KOPT-K1 (cell line): ENCODE results near the gene OXT.
"Not testable (repeated sequence)": the region's sequence is repeated elsewhere in the genome, so short reads cannot be mapped to it uniquely, and the experiment has no call there.

Experiments used
- H3K27ac ChIP-seq: fragments of 200-600 bp; sonication (generic); 2 replicates; pipeline ENCODE4 v1.5.1; 2016; ENCODE audit warnings: antibody characterized with exemption, mild to moderate bottlenecking, low read depth, low read length; ENCODE audit not compliant: poor library complexity, severe bottlenecking
- H3K36me3 ChIP-seq: fragments of 200-600 bp; sonication (generic); 2 replicates; pipeline ENCODE4 v1.5.1; 2017; ENCODE audit warnings: antibody characterized with exemption, mild to moderate bottlenecking, low read length, moderate library complexity; ENCODE audit not compliant: insufficient read depth
- H3K9me3 ChIP-seq: fragments of 200-600 bp; sonication (generic); 2 replicates; pipeline ENCODE4 v1.5.1; 2017; ENCODE audit warnings: antibody characterized with exemption, low read length, mild to moderate bottlenecking; ENCODE audit not compliant: insufficient read depth, poor library complexity, severe bottlenecking

Gene OXT

GRCh38 chr20:3072530-3073250 is 1.3 kb downstream of the OXT start:
- Histone ChIP-seq H3K9me3 (no peaks in the 10 kb centered on the region), H3K36me3 (no peaks in the 10 kb centered on the region), H3K27ac (no peak overlapping the region)

DNA sequence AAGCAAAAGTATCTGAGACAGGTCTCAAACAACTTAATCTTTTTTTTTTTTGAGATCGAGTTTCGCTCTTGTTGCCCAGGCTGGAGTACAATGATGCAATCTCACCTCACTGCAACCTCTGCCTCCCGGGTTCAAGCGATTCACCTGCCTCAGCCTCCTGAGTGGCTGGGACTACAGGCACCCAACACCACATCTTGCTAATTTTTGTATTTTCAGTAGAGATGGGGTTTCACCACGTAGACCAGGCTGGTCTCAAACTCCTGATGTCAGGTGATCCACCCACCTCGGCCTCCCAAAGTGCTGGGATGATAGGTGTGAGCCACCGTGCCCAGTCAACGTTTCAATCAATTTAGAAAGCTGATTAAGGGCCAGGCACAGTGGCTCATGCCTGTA is 1.8 kb downstream of the OXT start:
- not testable (repeated sequence) for H3K36me3 ChIP-seq, H3K9me3 ChIP-seq, H3K27ac ChIP-seq

- Histone ChIP-seq H3K27ac (no peak overlapping the region), H3K9me3 (no peaks in the 10 kb centered on the region), H3K36me3 (no peaks in the 10 kb centered on the region)
Measured at GRCh38 chr20:3074812-3075211, 3.4 kb downstream of the OXT start.

GRCh38 chr20:3075315-3075714 is 3.9 kb downstream of the OXT start:
- not testable (repeated sequence) for H3K9me3 ChIP-seq, H3K27ac ChIP-seq, H3K36me3 ChIP-seq

DNA sequence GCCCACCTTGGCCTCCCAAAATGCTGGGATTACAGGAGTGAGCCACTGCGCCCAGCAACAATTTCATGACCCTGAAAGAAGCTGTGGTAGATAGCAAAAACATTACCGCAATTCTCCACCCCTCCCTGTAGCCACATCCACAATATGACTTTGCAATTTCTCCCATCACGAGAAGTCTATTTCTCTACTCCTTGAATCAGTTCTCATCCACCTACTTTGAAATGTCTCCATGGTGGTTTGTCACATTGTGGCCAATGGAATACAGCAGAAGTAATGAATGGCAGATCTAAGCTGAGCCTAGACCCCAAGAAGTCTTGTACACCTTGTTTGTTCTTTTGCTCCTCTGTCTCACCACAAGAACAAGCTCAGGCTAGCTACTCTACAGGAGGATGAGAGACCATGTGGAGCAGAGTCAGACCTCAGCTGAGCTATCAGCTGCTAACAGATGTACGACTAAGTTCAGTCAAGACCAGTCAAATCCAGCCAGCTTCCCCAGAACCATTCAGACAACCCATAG is 6.3 kb downstream of the OXT start:
- H3K9me3 ChIP-seq, result no peaks in the 10 kb centered on the region
- H3K27ac ChIP-seq, result no peak overlapping the region
- H3K36me3 ChIP-seq, result no peaks in the 10 kb centered on the region

DNA sequence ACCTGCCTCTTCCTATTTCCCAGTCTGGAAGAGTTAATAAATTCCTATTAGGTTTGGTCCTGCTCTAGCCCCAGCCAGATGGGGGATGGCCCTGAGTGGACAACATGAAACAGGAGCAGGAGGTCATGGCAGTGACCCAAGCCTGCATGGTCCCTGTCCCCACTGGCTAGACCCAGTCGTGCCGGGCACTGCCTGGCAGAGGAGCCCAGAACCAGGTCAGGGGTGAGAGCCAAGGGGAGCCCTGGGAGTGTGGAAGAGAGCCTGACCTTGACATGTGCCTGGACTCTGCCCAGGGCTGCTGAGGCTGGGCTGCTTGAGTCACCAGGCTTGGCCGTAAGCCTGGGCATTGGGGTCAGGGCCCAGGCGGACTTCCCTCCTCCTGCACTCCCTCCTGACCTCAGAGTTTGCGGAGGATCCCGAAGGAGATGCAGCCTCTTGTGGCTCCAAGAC is 9.5 kb downstream of the OXT start:
- Histone ChIP-seq H3K27ac (no peak overlapping the region), H3K9me3 (no peaks in the 10 kb centered on the region), H3K36me3 (no peaks in the 10 kb centered on the region)

DNA sequence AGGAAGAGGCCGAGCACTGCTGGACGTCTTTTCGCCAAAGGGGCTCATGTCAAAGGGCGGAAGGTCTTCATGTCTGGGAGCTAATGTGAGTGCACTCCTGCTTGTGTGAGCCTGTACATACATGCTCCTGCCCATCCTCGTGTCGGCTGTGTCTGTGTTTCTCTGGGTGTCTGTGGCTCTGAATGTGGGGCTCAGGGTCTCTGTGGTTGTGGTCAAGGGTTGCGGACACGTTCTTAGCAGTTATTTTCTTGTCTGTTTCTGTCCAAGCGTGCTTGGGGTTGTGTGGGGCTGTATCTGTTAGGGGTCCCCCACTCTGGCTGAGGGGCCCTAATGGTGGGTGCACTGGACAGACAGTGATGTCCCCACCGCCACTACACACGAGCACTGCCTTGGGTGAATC is 10.2 kb downstream of the OXT start:
- Histone ChIP-seq H3K27ac (no peak overlapping the region), H3K9me3 (no peaks in the 10 kb centered on the region), H3K36me3 (no peaks in the 10 kb centered on the region)

DNA sequence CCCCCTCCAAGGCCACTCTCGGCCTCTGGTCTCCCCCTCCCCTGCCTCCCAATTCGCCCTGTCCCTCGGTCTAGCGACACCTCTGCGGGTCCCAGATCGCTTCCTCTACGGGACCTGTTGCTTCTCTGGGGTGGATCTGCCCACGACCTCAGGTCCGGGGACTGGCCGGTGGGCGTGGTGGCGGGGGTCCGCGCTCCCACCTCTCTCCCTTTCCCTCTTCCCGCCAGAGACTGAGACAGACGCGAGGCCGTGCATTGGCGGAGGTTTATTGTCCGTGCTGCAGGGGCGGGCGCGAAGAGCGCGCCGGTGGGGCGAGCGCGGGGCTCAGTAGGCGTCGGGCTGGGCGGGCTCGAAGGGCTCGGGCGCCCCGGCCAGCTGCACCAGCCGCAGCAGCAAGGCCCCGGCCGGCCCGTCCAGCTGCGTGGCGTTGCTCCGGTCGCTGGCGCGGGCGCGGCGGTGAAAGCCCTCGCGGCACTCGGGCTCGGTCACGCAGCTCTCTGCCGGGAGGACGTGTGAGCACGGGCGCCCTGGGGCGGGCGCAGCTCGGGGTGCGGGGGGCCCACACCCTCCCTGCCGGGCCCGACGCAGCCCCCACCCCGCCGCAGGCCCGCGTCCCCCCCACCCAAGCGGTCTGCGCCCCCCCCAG is 11.0 kb downstream of the OXT start:
- Histone ChIP-seq H3K27ac (no peak overlapping the region), H3K9me3 (no peaks in the 10 kb centered on the region), H3K36me3 (no peaks in the 10 kb centered on the region)

DNA sequence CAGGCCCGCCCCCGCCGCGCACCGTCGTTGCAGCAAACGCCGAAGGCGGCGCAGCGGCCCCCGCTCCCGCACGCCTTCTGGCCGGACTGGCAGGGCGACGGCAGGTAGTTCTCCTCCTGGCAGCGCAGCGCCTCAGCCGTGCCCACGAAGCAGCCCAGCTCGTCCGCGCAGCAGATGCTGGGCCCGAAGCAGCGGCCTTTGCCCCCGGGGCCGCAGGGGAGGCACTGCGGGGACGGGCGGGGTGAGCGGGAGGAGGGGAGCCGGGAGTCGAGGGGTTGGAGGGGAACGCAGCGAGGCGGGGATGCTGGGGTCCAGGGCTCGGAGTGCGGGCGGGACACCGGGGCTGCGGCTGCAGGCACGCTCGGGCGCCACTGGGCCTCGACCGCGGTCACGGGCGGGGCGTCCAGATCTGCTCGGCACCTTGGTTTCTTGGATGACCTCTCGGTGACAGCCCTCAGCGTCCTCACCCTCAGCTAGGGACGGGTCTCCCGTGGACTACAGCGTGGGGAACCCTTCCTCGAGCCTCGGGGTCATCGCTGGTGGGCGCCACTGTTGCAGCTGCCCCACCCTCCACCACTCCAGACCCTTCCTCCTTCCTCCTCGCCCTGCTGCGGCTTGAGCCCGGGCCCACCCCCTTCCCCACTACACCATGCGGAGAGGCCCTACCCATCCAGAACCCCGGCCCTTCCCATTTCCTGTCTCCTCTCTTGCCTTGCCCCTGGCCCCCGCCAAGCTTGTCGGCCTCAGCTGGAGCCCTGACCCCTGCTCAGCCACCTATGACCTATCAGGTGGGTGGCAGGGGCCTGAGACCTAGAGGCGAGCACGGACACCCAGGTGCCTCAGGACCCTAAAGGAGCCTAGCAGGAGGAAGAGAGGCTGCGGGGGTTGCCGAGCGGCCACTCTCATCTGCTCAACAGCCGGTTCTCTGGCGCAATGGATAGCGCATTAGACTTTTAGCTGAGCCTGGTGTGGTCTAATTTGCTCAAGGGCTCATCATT is 11.8 kb downstream of the OXT start:
- H3K36me3 ChIP-seq, result no peaks in the 10 kb centered on the region
- no peak overlapping the region for H3K27ac ChIP-seq
- H3K9me3 ChIP-seq, result no peaks in the 10 kb centered on the region

DNA sequence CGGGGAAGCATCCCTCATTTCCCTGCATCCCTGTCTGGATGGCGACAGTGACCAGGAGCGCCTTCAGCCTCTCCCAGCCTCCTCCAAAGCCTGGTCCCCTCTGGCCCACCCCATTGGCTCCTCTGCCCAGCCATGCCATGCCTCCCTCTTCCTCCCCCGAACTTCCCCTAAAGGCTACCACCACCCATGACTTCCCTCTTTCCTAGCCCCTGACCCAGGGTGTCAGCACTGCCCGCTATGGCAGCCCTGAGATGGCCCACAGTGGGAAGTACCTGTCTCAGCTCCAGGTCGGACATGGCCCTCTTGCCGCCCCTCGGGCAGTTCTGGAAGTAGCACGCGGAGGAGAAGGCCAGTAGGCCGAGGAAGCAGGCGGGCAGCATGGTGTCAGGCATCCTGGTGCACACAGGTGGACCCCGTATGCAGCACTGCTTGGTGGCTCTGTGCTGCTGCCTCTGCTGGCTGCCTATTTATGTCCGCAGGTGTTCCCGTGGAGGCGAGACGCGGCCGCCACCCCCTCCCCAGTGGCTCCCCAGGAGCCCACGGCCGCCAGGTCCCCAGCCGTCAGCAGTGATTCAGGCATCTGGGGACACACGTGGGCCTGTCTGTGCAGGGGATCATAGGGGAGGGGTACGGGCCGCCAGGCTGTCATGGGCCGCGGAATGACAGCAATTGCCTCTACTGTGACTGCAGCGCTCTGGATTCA is 13.0 kb downstream of the OXT start, which contains the start of gene AVP:
AVP (minus strand) TSS at position 442 of the 703 bp plus-strand sequence; CDS start at position 392, 50 bp downstream.
- H3K27ac ChIP-seq, result no peak within 1 kb of the TSS
- H3K36me3 ChIP-seq, result no peaks in the 10 kb centered on the region
- H3K9me3 ChIP-seq, result no peaks in the 10 kb centered on the region

GRCh38 chr20:3084986-3085360 is 13.6 kb downstream of the OXT start:
- Histone ChIP-seq H3K9me3 (no peaks in the 10 kb centered on the region), H3K36me3 (no peaks in the 10 kb centered on the region), H3K27ac (no peak overlapping the region)

GRCh38 chr20:3085571-3086072 is 14.2 kb downstream of the OXT start:
- Histone ChIP-seq H3K27ac (no peak overlapping the region), H3K9me3 (no peaks in the 10 kb centered on the region), H3K36me3 (no peaks in the 10 kb centered on the region)

DNA sequence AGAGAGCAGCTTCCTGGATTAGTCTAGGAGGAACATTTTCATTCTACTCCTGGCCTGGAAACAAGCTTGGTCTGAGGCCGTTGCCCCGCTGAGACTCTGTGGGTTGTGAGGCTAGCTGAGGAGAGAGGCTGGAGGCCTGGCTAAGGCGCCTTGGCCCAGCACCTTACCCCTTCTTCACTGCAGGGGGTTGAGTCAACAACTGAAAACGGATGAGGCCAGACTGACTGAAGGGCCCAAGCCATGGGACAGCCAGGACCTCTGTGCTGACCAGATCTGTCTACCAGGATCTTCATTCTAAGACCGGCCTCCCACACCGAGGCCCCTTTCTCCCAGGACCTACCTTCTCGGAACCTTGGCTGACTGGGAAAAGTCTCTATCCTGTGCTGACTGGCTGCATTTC is 16.6 kb downstream of the OXT start:
- Histone ChIP-seq H3K27ac (no peak overlapping the region), H3K36me3 (no peaks in the 10 kb centered on the region), H3K9me3 (no peaks in the 10 kb centered on the region)

DNA sequence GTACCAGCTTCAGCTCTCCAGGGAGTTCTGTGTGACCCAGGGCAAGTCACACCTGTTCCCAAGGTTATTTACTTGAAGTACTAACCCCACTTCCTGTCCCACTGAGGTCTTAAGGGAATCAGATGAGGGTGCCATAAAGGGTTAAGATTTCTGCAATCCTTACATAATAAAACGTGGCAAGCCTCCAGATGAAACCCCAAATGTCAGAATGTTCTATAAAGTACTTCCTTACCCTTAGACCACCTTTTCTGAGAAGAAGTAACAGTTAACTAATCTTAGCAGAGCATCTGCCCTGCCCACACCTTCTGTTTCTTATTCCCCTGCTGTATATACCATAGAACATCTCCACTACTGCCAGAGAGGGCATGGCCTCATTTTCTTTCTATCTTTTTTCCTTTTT is 19.1 kb downstream of the OXT start:
- no peaks in the 10 kb centered on the region for H3K9me3 ChIP-seq
- no peaks in the 10 kb centered on the region for H3K36me3 ChIP-seq
- peak overlapping the region; percentile 24 for H3K27ac ChIP-seq
